Endodermal cell (in vitro differentiated cells): Measurements from ENCODE around the gene MRPL1. TPM values are rescaled to one million over a fixed set of nuclear protein-coding genes. Genes with fewer than 3 reads are reported as not detected.

ENCODE experiments used
- DNase-seq: peaks from one replicate; pipeline ENCODE4 v3.0.0-alpha.2; 2017
- H3K27ac ChIP-seq: 2 replicates; pipeline ENCODE4 v1.5.1; 2013; ENCODE audit warnings: mild to moderate bottlenecking, low read depth, low read length, moderate library complexity
- H3K27me3 ChIP-seq: 2 replicates; pipeline ENCODE4 v1.6.1; 2013; ENCODE audit warnings: mild to moderate bottlenecking, low read length, moderate library complexity; ENCODE audit not compliant: insufficient read depth, control insufficient read depth, poor library complexity, severe bottlenecking
- H3K36me3 ChIP-seq: 2 replicates; pipeline ENCODE4 v1.7.0; 2013; ENCODE audit warnings: mild to moderate bottlenecking, low read length, moderate library complexity; ENCODE audit not compliant: control insufficient read depth, insufficient read depth
- H3K4me1 ChIP-seq: one replicate; pipeline ENCODE4 v1.7.0; 2013; ENCODE audit warnings: low read length; ENCODE audit not compliant: control insufficient read depth, insufficient read depth
- H3K4me3 ChIP-seq: 2 replicates; pipeline ENCODE4 v1.5.1; 2013; ENCODE audit warnings: mild to moderate bottlenecking, low read length, moderate library complexity
- H3K9ac ChIP-seq: 2 replicates; pipeline ENCODE4 v1.6.1; 2013; ENCODE audit warnings: mild to moderate bottlenecking, low read length, moderate library complexity; ENCODE audit not compliant: poor library complexity, severe bottlenecking; ENCODE audit errors: extremely low read depth
- H3K9me3 ChIP-seq: 2 replicates; pipeline ENCODE4 v1.6.1; 2013; ENCODE audit warnings: mild to moderate bottlenecking, low read length, moderate library complexity; ENCODE audit not compliant: control insufficient read depth
- H3K27ac Mint-ChIP-seq: 2 replicates; pipeline ENCODE4 v1.8.0; 2020; ENCODE audit warnings: mixed read lengths
- H3K27me3 Mint-ChIP-seq: 2 replicates; pipeline ENCODE4 v1.8.0; 2021; ENCODE audit warnings: mild to moderate bottlenecking, mixed read lengths; ENCODE audit not compliant: insufficient read depth
- H3K36me3 Mint-ChIP-seq: 2 replicates; pipeline ENCODE4 v1.8.0; 2020; ENCODE audit warnings: low read depth, mixed read lengths
- H3K4me1 Mint-ChIP-seq: 2 replicates; pipeline ENCODE4 v1.8.0; 2020; ENCODE audit warnings: mixed read lengths
- H3K4me3 Mint-ChIP-seq: 2 replicates; pipeline ENCODE4 v1.8.0; 2020; ENCODE audit warnings: mild to moderate bottlenecking, moderate library complexity, mixed read lengths
- H3K9me3 Mint-ChIP-seq: 2 replicates; pipeline ENCODE4 v1.8.0; 2020; ENCODE audit warnings: mild to moderate bottlenecking, mixed read lengths
- WGBS, 2 experiments: methylation state at CpG; one replicate each; pipeline versions ENCODE4 v1.1.5 to v1.1.7; 2013; ENCODE audit warnings: missing lambda C conversion rate in 2 of 2, mixed read lengths in 1 of 2; ENCODE audit not compliant: insufficient coverage in 1 of 2, insufficient read length in 1 of 2; 5-methylcytosine and 5-hydroxymethylcytosine counted together
- total RNA-seq, 2 donors: library from RNA; stranded (reverse); fragmentation: NEBNext Ultra II Directional in 1 of 2; extraction: Animal tissue kit (Norgen Biotek cat#: 25700) in 1 of 2; gene quantifications; 2 replicates in 1 of 2; 3 replicates in 1 of 2; pipeline ENCODE4 v1.2.1, GENCODE V29; 2021
- TF ChIP-seq, protein P1 (sequence below): fragments of 200-600 bp; sonication (generic); conservative IDR thresholded peaks from 2 replicates; pipeline ENCODE4 v1.5.0; 2021; ENCODE audit warnings: antibody characterized with exemption, mild to moderate bottlenecking

The MRPL1 gene
- total RNA-seq, 2 donors from 2014 or later: 31.7 to 46.4 TPM

DNA sequence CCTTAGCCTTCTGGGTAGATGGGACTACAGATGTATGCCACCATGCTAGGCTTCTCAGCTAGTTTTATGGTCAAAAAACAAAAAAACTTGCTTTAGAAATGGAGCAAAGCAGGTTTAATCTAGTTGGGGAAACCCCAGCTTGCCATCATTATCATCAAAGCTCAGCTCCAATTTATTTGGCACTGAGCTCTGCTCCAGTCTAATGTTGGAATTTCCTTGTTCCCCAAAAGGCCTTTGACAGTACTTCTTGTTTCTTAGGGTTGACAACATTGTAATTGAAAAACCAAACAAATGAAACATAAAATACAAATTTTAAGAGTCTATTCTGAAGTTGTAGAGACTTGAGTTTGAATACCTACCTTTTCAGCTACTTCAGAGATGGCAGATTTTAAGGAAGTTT lies 48.0 kb downstream of the MRPL1 start:
- TF ChIP-seq, protein P1, sequence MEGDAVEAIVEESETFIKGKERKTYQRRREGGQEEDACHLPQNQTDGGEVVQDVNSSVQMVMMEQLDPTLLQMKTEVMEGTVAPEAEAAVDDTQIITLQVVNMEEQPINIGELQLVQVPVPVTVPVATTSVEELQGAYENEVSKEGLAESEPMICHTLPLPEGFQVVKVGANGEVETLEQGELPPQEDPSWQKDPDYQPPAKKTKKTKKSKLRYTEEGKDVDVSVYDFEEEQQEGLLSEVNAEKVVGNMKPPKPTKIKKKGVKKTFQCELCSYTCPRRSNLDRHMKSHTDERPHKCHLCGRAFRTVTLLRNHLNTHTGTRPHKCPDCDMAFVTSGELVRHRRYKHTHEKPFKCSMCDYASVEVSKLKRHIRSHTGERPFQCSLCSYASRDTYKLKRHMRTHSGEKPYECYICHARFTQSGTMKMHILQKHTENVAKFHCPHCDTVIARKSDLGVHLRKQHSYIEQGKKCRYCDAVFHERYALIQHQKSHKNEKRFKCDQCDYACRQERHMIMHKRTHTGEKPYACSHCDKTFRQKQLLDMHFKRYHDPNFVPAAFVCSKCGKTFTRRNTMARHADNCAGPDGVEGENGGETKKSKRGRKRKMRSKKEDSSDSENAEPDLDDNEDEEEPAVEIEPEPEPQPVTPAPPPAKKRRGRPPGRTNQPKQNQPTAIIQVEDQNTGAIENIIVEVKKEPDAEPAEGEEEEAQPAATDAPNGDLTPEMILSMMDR: no peak
- no peak for DNase-seq
- Mint-ChIP-seq H3K36me3 (peaks cover 20% of the 10 kb centered on the region), H3K9me3 (no peaks in the 10 kb centered on the region), H3K27me3 (no peaks in the 10 kb centered on the region), H3K4me3 (no peak overlapping the region), H3K27ac (no peak overlapping the region), H3K4me1 (peaks cover 10% of the 10 kb centered on the region)
- Histone ChIP-seq H3K9me3 (no peaks in the 10 kb centered on the region), H3K4me3 (no peak overlapping the region), H3K27me3 (no peaks in the 10 kb centered on the region), H3K27ac (no peak overlapping the region), H3K36me3 (peaks cover 11% of the 10 kb centered on the region), H3K4me1 (no peaks in the 10 kb centered on the region), H3K9ac (no peak overlapping the region)

DNA sequence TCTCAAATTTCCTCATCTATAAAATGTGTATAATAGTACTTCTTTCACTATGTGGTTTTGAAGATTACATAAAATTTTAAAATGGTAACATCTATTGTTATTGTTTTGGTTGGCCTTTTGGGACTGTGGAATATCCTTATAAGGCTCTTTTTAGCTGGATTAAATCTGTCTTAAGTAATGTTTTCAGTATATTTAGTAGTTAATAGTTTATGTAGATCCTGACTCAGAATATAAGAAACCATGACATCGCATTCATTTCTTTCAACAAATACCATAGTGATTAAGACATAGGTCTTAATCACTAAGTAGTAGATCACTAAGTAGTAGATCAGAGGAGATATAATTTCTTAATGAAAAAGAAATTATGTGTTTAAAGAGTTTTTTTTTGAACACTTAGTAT lies 48.5 kb downstream of the MRPL1 start:
- H3K36me3 ChIP-seq: peaks cover 11% of the 10 kb centered on the region
- no peak overlapping the region for H3K9ac ChIP-seq
- H3K4me1 ChIP-seq: no peaks in the 10 kb centered on the region
- H3K4me3 Mint-ChIP-seq: no peak overlapping the region
- H3K4me1 Mint-ChIP-seq: peaks cover 6% of the 10 kb centered on the region
- H3K27me3 Mint-ChIP-seq: no peaks in the 10 kb centered on the region
- no peaks in the 10 kb centered on the region for H3K9me3 Mint-ChIP-seq
- no peaks in the 10 kb centered on the region for H3K27me3 ChIP-seq
- H3K9me3 ChIP-seq: no peaks in the 10 kb centered on the region
- WGBS, 2 experiments: 100% methylated on average over 1 of the region's 1 CpG; no CpG with 5 or more reads in 1 of the 2 experiments
- TF ChIP-seq, protein P1: no peak
- no peak overlapping the region for H3K27ac ChIP-seq
- no peak overlapping the region for H3K4me3 ChIP-seq
- H3K27ac Mint-ChIP-seq: no peak overlapping the region
- DNase-seq: no peak
- peaks cover 18% of the 10 kb centered on the region for H3K36me3 Mint-ChIP-seq

DNA sequence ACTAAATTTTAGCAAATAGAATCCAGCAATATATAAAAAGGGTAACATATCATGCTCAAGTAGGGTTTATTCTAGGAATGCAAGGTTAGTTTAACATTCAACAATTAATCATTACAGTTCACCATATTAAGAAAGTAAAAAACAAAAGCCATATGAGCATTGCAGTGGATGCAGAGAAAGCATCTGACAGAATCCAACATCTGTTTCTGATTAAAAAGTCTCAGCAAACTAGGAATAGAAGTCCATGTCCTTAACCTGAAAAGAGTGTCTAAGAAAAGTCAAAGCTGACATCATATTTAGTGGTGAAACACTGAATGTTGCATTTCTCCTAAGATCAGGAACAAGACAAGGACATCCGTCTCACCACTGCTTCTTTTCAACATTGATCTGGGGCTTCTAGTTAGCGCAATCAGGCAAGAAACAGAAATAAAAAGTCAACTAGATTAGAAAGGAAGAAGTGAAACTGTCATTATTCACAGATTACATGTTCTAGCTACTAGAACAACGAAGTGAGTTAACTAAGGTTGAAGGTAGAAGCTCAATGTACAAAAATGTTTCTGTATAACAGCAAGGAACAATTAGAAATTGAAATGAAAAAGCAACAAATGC lies 49.3 kb downstream of the MRPL1 start:
- no peaks in the 10 kb centered on the region for H3K4me1 ChIP-seq
- H3K27ac ChIP-seq: no peak overlapping the region
- no peaks in the 10 kb centered on the region for H3K27me3 ChIP-seq
- 90% methylated on average over 3 of the region's 3 CpGs; no CpG with 5 or more reads in 1 of the 2 experiments for WGBS, 2 experiments
- H3K9ac ChIP-seq: no peak overlapping the region
- no peak for DNase-seq
- Mint-ChIP-seq H3K27ac (no peak overlapping the region), H3K4me3 (no peak overlapping the region), H3K4me1 (no peaks in the 10 kb centered on the region), H3K36me3 (peaks cover 18% of the 10 kb centered on the region), H3K27me3 (no peaks in the 10 kb centered on the region), H3K9me3 (no peaks in the 10 kb centered on the region)
- no peaks in the 10 kb centered on the region for H3K9me3 ChIP-seq
- H3K36me3 ChIP-seq: peaks cover 11% of the 10 kb centered on the region
- H3K4me3 ChIP-seq: no peak overlapping the region
- TF ChIP-seq, protein P1: no peak
